ENCODE results near the gene MYL3.

Gene MYL3

GRCh38 chr3:46865546-46865945 lies 2.3 kb upstream of the MYL3 start:
- no peak for DNase-seq (ENCODE audit: low read depth in 1 of 2, low spot score in 1 of 2)

DNA sequence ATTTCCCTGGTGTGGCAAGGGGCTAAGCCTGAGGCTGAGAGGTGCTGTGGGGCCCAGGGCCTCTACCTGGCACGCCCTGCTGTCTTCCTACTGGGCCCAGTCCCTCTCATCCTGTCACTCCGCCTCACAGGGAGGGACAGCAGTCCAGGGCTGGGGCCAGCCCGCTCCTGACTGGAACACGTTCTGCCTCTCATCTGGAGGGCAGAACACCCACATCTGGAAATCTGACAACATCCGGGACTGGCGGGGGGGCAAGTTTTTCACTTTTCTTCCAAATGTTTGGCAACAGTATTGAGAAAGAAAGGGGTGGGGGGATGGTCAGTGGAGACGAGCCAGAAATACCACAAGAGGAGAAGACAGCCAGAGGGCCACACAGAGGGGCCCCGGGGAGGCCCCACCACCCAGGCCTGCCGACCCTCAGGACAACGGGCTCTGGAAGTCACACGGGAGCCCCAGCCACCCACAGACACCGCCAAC lies 1.8 kb upstream of the MYL3 start:
- DNase-seq (ENCODE audit: low read depth in 1 of 2, low spot score in 1 of 2), result no peak

DNA sequence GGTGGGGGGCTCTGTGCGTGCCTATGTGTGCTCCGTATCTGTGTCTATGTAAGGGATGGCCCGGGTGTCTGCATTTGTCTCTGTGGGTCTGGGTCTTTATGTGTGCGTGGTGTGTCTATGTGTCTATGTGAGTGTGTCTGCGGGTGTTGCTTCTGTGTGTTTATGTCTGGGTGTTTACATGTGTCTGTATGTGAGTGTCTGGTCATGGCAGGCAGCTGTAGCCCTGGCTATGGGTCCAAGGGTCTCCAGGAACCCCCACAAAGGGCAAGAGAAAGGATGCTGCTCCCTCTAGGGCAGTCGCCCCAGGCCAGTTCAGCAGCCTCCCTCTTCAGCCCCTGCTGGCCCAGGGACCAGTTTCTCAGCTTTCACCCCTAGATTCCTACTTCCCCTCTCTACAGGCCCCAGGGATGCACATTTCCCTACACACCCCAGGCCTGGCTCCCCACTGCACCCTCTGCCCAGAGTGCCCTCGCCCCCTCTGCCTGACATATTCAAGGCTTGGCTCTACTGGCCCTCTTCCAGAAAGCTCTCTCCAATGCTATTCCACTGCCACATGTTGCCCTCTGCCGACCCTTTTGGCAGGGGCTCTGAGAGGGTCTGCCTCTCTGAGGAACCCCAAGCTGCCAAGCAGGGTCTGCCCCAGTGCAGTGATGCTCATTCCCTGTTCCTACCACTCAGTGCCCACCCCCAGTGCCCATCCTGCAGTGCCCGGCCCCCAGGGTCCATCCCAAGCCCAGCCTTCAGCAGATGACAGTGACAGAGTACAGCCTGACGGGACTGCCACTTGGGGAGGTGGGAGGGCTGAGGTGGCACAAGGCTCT lies 1.0 kb upstream of the MYL3 start:
- DNase-seq (ENCODE audit: low read depth in 1 of 2, low spot score in 1 of 2), result no peak

GRCh38 chr3:46862369-46863025 lies 747 bp downstream of the MYL3 start:
- no peak for DNase-seq (ENCODE audit: low read depth in 1 of 2, low spot score in 1 of 2)

- DNase-seq (ENCODE audit: low read depth in 1 of 2, low spot score in 1 of 2), result no peak
Observed at GRCh38 chr3:46861605-46862368, 1.5 kb downstream of the MYL3 start.

DNA sequence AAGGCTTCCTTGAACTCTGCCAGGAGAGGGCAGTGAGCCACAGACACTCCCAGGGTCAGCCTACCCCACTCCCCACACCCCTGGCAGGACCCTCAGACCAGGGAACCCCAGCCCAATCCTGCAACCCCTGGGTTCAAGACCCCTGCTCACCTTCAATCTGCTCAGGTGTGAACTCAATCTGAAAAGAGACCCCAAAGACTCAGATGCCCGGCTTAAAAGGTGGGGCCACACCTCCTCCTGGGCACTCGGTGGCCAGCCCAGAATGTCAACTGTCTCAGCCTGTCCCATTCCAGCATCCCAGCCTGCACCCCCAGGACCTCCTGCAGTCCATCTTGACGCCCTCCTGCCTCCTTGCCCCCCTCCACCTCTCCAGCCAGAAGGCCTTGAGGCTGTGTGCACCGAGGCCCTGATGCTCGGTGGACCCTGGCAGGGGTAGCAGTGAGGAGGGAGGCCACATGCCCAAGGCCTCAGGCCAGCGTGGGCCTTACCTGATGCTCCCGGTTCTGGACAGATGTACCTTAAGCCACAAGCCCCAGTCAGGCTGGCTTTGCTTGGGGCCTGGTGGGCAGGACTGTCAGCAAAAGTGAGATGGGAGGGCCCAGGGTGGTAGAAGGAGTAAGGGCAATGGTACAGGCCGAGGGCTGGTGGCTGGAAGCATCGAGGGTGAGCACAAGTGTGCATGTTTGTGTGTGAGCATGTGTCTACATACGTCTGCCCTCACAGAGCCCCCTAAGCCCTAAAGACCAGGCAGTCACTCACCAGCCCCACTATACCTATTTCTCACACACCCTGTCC lies 2.2 kb downstream of the MYL3 start:
- no peak for DNase-seq (ENCODE audit: low read depth in 1 of 2, low spot score in 1 of 2)

GRCh38 chr3:46860017-46860809 lies 3.0 kb downstream of the MYL3 start:
- no peak for DNase-seq (ENCODE audit: low read depth in 1 of 2, low spot score in 1 of 2)

GRCh38 chr3:46859001-46859710 lies 4.1 kb downstream of the MYL3 start:
- no peak for DNase-seq (ENCODE audit: low read depth in 1 of 2, low spot score in 1 of 2)

DNA sequence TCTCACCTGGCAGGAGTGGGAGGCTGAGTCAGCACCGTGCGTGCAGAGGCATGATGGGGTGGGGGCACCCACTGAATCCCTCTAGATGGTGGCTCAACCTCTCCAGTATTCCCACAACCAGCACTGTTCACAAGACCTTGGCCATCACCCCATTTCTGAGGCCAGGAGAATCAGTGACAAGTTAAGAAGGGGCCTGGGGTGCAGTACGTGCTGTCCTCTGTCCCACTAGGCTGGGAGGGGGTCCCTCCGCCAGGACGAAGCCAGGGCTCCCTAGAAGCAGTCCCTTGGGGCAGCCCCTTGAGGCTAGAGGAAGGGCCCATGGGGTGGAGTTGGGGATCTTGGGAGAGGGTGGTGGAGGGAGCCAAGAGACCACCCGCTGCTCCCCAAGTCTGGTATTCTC lies 4.8 kb downstream of the MYL3 start:
- no peak for DNase-seq (ENCODE audit: low read depth in 1 of 2, low spot score in 1 of 2)

DNA sequence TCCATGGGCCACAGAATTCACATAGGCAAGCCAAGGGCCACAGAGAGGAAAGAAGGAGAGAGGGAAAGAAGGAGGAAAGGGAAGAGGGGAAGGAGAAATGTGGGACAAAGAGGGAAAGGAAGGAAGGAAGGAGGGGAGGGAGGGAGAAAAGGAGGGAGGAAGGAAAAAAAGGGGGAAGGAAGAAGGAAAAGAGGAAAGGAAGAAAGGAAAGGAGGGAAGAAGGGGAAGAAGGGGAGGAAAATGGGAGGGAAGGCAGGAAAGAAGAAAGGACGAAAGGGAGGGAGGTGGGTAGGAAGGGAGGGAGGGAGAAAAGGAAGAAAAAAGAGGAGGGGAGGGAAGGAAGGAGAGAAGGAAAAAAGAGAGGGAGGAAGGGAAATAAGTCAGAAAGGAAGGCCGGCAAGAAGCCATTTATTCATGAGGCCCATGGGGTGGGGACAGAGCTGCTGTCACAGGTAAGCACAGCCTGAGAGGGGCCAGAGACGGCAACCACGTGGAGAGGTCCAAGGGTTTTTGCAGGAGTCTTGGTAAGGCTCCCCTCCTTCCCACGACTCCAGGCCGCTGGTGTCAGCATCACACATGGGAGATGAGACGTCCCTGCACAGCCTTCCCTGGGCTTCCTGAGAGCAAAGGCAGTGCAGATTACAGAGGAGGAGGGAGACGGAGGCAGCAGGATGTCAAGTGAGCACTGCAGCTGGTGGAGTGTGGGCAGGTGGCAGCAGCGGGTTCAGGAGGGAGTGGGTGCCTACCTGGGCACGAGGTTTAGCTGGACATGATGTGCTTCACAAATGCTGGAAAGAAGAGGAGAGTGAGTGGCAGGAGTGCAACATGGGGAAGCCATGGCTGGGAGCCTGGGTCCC lies 5.5 kb downstream of the MYL3 start:
- no peak for DNase-seq (ENCODE audit: low read depth in 1 of 2, low spot score in 1 of 2)

GRCh38 chr3:46856576-46857471 lies 6.4 kb downstream of the MYL3 start:
- no peak for DNase-seq (ENCODE audit: low read depth in 1 of 2, low spot score in 1 of 2)

GRCh38 chr3:46854555-46854991 lies 8.7 kb downstream of the MYL3 start:
- no peak for DNase-seq (ENCODE audit: low read depth in 1 of 2, low spot score in 1 of 2)

GRCh38 chr3:46853441-46854415 lies 9.5 kb downstream of the MYL3 start:
- DNase-seq (ENCODE audit: low read depth in 1 of 2, low spot score in 1 of 2), result no peak

GRCh38 chr3:46852839-46853355 lies 10.3 kb downstream of the MYL3 start:
- DNase-seq (ENCODE audit: low read depth in 1 of 2, low spot score in 1 of 2), result no peak

- no peak for DNase-seq (ENCODE audit: low read depth in 1 of 2, low spot score in 1 of 2)
Observed at GRCh38 chr3:46852334-46852720, 10.9 kb downstream of the MYL3 start.

All from activated CD4-positive, alpha-beta T cell treated with anti-CD3 and anti-CD28 coated beads, Interleukin-2, amount 50 U/mL, for 24 hours (primary cell).